ENCODE results near the gene DRD4. TPM values are rescaled to one million over a fixed set of nuclear protein-coding genes. Genes with fewer than 3 reads are reported as not detected.

Gene DRD4
- total and polyA plus RNA-seq, 9 of the 15 experiments (the other 6 are each of a cell fraction or from before 2014, with no cell fraction given) = 0.04 to 0.95 (median 0.21) TPM; not detected in 5

DNA sequence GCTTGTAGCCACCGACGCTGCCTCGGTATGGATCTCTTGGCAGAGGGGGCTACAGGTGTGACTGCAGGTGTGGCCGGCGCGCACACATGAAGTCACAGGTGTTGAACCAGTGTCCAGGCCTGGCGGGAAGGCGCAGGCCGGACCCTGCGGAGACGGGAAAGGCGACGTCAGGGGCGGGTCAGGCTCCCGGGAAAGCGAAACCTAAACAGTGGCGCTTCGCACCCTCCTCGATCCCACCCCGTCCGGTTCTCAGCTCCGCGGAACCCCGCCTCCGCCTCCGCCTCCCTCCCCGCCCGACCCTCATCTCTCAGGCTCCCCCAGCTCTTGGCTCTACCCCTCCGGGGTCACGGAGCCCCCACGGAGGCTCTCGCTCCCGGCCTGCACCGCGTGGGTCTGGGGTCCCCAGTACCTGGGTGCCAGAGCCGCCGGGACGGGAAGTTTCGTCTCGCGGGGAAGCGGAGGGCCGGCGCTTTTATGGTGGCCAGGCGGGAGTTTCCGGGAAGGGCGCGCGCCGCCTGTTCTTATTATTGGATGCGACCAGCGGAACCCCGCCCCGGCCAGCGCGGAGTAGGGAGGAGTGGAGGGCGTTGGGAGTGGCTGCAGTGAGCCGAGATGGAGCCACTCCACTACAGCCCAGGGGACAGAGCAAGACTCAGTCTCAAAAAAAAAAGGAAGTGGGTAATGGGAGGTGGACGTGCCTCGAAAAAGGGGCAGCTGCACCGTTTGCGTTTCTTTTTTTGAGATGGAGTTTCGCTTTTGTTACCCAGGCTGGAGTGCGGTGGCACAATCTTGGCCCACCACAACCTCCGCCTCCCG lies 21.4 kb upstream of the DRD4 start, which contains the start of gene IRF7 (continued):
- no peak for TF ChIP-seq STAT5B (CRISPR knock-in tag; IDR thresholded peaks at IDR 0.05)
- no peak for TF ChIP-seq RBM39 (optimal IDR thresholded peaks at IDR 0.05; ENCODE audit: low read depth, low read length)
- TF ChIP-seq, protein P1, sequence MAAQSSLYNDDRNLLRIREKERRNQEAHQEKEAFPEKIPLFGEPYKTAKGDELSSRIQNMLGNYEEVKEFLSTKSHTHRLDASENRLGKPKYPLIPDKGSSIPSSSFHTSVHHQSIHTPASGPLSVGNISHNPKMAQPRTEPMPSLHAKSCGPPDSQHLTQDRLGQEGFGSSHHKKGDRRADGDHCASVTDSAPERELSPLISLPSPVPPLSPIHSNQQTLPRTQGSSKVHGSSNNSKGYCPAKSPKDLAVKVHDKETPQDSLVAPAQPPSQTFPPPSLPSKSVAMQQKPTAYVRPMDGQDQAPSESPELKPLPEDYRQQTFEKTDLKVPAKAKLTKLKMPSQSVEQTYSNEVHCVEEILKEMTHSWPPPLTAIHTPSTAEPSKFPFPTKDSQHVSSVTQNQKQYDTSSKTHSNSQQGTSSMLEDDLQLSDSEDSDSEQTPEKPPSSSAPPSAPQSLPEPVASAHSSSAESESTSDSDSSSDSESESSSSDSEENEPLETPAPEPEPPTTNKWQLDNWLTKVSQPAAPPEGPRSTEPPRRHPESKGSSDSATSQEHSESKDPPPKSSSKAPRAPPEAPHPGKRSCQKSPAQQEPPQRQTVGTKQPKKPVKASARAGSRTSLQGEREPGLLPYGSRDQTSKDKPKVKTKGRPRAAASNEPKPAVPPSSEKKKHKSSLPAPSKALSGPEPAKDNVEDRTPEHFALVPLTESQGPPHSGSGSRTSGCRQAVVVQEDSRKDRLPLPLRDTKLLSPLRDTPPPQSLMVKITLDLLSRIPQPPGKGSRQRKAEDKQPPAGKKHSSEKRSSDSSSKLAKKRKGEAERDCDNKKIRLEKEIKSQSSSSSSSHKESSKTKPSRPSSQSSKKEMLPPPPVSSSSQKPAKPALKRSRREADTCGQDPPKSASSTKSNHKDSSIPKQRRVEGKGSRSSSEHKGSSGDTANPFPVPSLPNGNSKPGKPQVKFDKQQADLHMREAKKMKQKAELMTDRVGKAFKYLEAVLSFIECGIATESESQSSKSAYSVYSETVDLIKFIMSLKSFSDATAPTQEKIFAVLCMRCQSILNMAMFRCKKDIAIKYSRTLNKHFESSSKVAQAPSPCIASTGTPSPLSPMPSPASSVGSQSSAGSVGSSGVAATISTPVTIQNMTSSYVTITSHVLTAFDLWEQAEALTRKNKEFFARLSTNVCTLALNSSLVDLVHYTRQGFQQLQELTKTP (IDR thresholded peaks at IDR 0.05; ENCODE audit: low read depth in 1 of 2, partially characterized antibody in 2 of 2) = no peak
- no peak for TF ChIP-seq BRCA1 (IDR thresholded peaks at IDR 0.05)
- TF ChIP-seq BRCA1 (CRISPR knock-in tag; IDR thresholded peaks at IDR 0.05) = no peak
- no peak for TF ChIP-seq MCM3 (IDR thresholded peaks at IDR 0.05)
- TF ChIP-seq, protein P2, sequence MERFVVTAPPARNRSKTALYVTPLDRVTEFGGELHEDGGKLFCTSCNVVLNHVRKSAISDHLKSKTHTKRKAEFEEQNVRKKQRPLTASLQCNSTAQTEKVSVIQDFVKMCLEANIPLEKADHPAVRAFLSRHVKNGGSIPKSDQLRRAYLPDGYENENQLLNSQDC (CRISPR knock-in tag; IDR thresholded peaks at IDR 0.05) = no peak
- TF ChIP-seq KDM4B (IDR thresholded peaks at IDR 0.05; ENCODE audit: borderline replicate concordance in 2 of 2, low read depth in 1 of 2) = 0 out of 4 replicates have a peak, but pooled peaks of 1 of the 2 experiments have one; percentile 44
- TF ChIP-seq, protein P3, sequence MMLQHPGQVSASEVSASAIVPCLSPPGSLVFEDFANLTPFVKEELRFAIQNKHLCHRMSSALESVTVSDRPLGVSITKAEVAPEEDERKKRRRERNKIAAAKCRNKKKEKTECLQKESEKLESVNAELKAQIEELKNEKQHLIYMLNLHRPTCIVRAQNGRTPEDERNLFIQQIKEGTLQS (IDR thresholded peaks at IDR 0.05) = no peak
- TF ChIP-seq, protein P3 (CRISPR knock-in tag; conservative IDR thresholded peaks at IDR 0.05) = no peak
- TF ChIP-seq NFE2 (IDR thresholded peaks at IDR 0.05; ENCODE audit: low read depth) = no peak
- no peak for TF ChIP-seq MTA2 (IDR thresholded peaks at IDR 0.05; ENCODE audit: low read depth)
- TF ChIP-seq RBFOX2 (IDR thresholded peaks at IDR 0.05; ENCODE audit: low read depth, low read length) = peak; percentile 88
- TF ChIP-seq C11orf30 (IDR thresholded peaks at IDR 0.05; ENCODE audit: low read depth) = no peak
- no peak for TF ChIP-seq ZNF347 (CRISPR knock-in tag; IDR thresholded peaks at IDR 0.05; ENCODE audit: low read depth)
- TF ChIP-seq TAL1 (IDR thresholded peaks at IDR 0.05) = no peak
- TF ChIP-seq FOXM1 (IDR thresholded peaks at IDR 0.05; ENCODE audit: low read depth) = no peak
- no peak for TF ChIP-seq FOXM1 (CRISPR knock-in tag; IDR thresholded peaks at IDR 0.05; ENCODE audit: low read depth)
- peak; percentile 74 for TF ChIP-seq CXXC5 (CRISPR knock-in tag; IDR thresholded peaks at IDR 0.05)
- TF ChIP-seq ELF2 (CRISPR knock-in tag; IDR thresholded peaks at IDR 0.05) = no peak; the same call in 1 of the 2 replicates
- TF ChIP-seq ZNF589 (CRISPR knock-in tag; IDR thresholded peaks at IDR 0.05; ENCODE audit: low read depth) = no peak
- TF ChIP-seq, protein P4, sequence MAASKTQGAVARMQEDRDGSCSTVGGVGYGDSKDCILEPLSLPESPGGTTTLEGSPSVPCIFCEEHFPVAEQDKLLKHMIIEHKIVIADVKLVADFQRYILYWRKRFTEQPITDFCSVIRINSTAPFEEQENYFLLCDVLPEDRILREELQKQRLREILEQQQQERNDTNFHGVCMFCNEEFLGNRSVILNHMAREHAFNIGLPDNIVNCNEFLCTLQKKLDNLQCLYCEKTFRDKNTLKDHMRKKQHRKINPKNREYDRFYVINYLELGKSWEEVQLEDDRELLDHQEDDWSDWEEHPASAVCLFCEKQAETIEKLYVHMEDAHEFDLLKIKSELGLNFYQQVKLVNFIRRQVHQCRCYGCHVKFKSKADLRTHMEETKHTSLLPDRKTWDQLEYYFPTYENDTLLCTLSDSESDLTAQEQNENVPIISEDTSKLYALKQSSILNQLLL (CRISPR knock-in tag; IDR thresholded peaks at IDR 0.05; ENCODE audit: borderline replicate concordance) = no peak
- no peak for TF ChIP-seq ASH1L (IDR thresholded peaks at IDR 0.05; ENCODE audit: borderline replicate concordance, low read depth, partially characterized antibody)
